Measurements from ENCODE around the gene SZT2. TPM values are rescaled to one million over a fixed set of nuclear protein-coding genes. Genes with fewer than 3 reads are reported as not detected.
A peak's percentile ranks its signal among the peaks of the same experiment; 100 is the strongest.

The SZT2 gene
- total RNA-seq, 1 experiment from 2014 or later, result 71.6 TPM

GRCh38 chr1:43345120-43345519, 44.6 kb upstream of the SZT2 start:
- intact Hi-C loops (cut with micrococcal nuclease; ENCODE audit: unreplicated experiment), result no loop called here
- H3K4me3 ChIP-seq, result no peak overlapping the region
- CTCF ChIA-PET, result no interaction called here
- H3K27ac ChIP-seq, result peak overlapping the region; percentile 62
- H3K4me1 ChIP-seq (replicated peaks; ENCODE audit: insufficient read depth), result peaks cover 62% of the 10 kb centered on the region
- no TSS peak for BruUV-seq (replicated peaks)
- no peaks in the 10 kb centered on the region for H3K36me3 ChIP-seq (ENCODE audit: low read depth)
- no peak overlapping the region for H2AFZ ChIP-seq
- H4K20me1 ChIP-seq (ENCODE audit: insufficient read depth), result no peaks in the 10 kb centered on the region
- peak overlapping the region; percentile 56 for H3K4me2 ChIP-seq
- POLR2A ChIA-PET (ENCODE audit: unreplicated experiment), result no interaction called here
- no peaks in the 10 kb centered on the region for H3K27me3 ChIP-seq (ENCODE audit: insufficient read depth, low read depth)
- TF ChIP-seq CTCF (conservative IDR thresholded peaks at IDR 0.05) (no peak), EZH2 (IDR thresholded peaks at IDR 0.05; ENCODE audit: low read depth) (no peak)
- DNase-seq, result peak in 1 of 2 experiments; percentile 70
- H3K9me2 ChIP-seq (ENCODE audit: insufficient read depth), result no peaks in the 10 kb centered on the region
- H3K9me3 ChIP-seq (ENCODE audit: insufficient read depth, low read depth), result no peaks in the 10 kb centered on the region
- no peaks in the 10 kb centered on the region for H3K79me2 ChIP-seq (ENCODE audit: low read depth)
- H3F3A ChIP-seq (ENCODE audit: insufficient read depth, low read depth), result peaks cover 58% of the 10 kb centered on the region

GRCh38 chr1:43346636-43347035, 43.1 kb upstream of the SZT2 start:
- intact Hi-C loops (cut with micrococcal nuclease; ENCODE audit: unreplicated experiment), result no loop called here
- no peak for TF ChIP-seq EZH2 (IDR thresholded peaks at IDR 0.05; ENCODE audit: low read depth)
- no peak for TF ChIP-seq CTCF (conservative IDR thresholded peaks at IDR 0.05)
- H3K4me3 ChIP-seq, result no peak overlapping the region
- H3K9me2 ChIP-seq (ENCODE audit: insufficient read depth), result no peaks in the 10 kb centered on the region
- no peak overlapping the region for H3K4me2 ChIP-seq
- BruUV-seq (replicated peaks), result no TSS peak
- no peak overlapping the region for H3K27ac ChIP-seq
- H2AFZ ChIP-seq, result no peak overlapping the region
- no peaks in the 10 kb centered on the region for H3K9me3 ChIP-seq (ENCODE audit: insufficient read depth, low read depth)
- ChIA-PET POLR2A (ENCODE audit: unreplicated experiment) (interaction anchor here (0.6 kb wide), 1 partner anchor 78 kb away, joined by 5 read pairs; no protein-coding TSS in a partner anchor), CTCF (no interaction called here)
- no peaks in the 10 kb centered on the region for H3K36me3 ChIP-seq (ENCODE audit: low read depth)
- H4K20me1 ChIP-seq (ENCODE audit: insufficient read depth), result no peaks in the 10 kb centered on the region
- H3K79me2 ChIP-seq (ENCODE audit: low read depth), result no peaks in the 10 kb centered on the region
- peaks cover 66% of the 10 kb centered on the region for H3F3A ChIP-seq (ENCODE audit: insufficient read depth, low read depth)
- peaks cover 65% of the 10 kb centered on the region for H3K4me1 ChIP-seq (replicated peaks; ENCODE audit: insufficient read depth)
- H3K27me3 ChIP-seq (ENCODE audit: insufficient read depth, low read depth), result no peaks in the 10 kb centered on the region
- DNase-seq, result no peak

GRCh38 chr1:43348343-43348808, 41.3 kb upstream of the SZT2 start:
- H3K27me3 ChIP-seq (ENCODE audit: insufficient read depth, low read depth), result no peaks in the 10 kb centered on the region
- H3K27ac ChIP-seq, result peak overlapping the region; percentile 94
- H2AFZ ChIP-seq, result peak overlapping the region; percentile 82
- intact Hi-C loops (cut with micrococcal nuclease; ENCODE audit: unreplicated experiment), result loop anchor here (2.0 kb wide), 2 partner anchors 64 to 78 kb away; partner anchors contain the start of gene C1orf210
- DNase-seq, result no peak
- no peaks in the 10 kb centered on the region for H3K36me3 ChIP-seq (ENCODE audit: low read depth)
- peak overlapping the region; percentile 66 for H3K4me3 ChIP-seq
- H4K20me1 ChIP-seq (ENCODE audit: insufficient read depth), result no peaks in the 10 kb centered on the region
- no peaks in the 10 kb centered on the region for H3K9me3 ChIP-seq (ENCODE audit: insufficient read depth, low read depth)
- peak overlapping the region; percentile 95 for H3K4me2 ChIP-seq
- no peak for TF ChIP-seq CTCF (conservative IDR thresholded peaks at IDR 0.05)
- no peak for TF ChIP-seq EZH2 (IDR thresholded peaks at IDR 0.05; ENCODE audit: low read depth)
- ChIA-PET CTCF (interaction anchor here (0.6 to 1.0 kb wide), 2 partner anchors 21 to 110 kb away, joined by 3 to 7 read pairs; no protein-coding TSS in a partner anchor), POLR2A (ENCODE audit: unreplicated experiment) (interaction anchor here (0.5 to 1.0 kb wide), 10 partner anchors 10 to 1834 kb away, joined by 3 to 13 read pairs (median 4); partner anchors contain the start of gene CDC20)
- H3F3A ChIP-seq (ENCODE audit: insufficient read depth, low read depth), result peaks cover 57% of the 10 kb centered on the region
- H3K9me2 ChIP-seq (ENCODE audit: insufficient read depth), result no peaks in the 10 kb centered on the region
- peaks cover 55% of the 10 kb centered on the region for H3K4me1 ChIP-seq (replicated peaks; ENCODE audit: insufficient read depth)
- BruUV-seq (replicated peaks), result TSS peak; percentile 89
- H3K79me2 ChIP-seq (ENCODE audit: low read depth), result no peaks in the 10 kb centered on the region
